Measurements from ENCODE around the gene CCNJL. TPM values are rescaled to one million over a fixed set of nuclear protein-coding genes. Genes with fewer than 3 reads are reported as not detected.

The CCNJL gene
- total and polyA plus RNA-seq, 12 donors: 1.2 to 10.6 (median 4.3) TPM

- 83 to 97% (median 88%) methylated on average over 4 to 5 of the region's 5 CpGs for WGBS, 4 donors
- Histone ChIP-seq H3K4me3 (no peak overlapping the region), H3K27ac (no peak overlapping the region), H3K4me1 (replicated peaks in 1 of 2) (peaks cover 14 to 15% of the 10 kb centered on the region in 2 donors), H3K36me3 (replicated peaks in 1 of 2) (no peaks in the 10 kb centered on the region), H3K27me3 (no peaks in the 10 kb centered on the region), H3K9me3 (replicated peaks in 1 of 3) (no peaks in the 10 kb centered on the region)
- intact Hi-C loops (cut with DNase I): no loop called here
- no peak for DNase-seq
- TF ChIP-seq POLR2A (IDR thresholded peaks at IDR 0.05): no peak
- TF ChIP-seq, protein P1, sequence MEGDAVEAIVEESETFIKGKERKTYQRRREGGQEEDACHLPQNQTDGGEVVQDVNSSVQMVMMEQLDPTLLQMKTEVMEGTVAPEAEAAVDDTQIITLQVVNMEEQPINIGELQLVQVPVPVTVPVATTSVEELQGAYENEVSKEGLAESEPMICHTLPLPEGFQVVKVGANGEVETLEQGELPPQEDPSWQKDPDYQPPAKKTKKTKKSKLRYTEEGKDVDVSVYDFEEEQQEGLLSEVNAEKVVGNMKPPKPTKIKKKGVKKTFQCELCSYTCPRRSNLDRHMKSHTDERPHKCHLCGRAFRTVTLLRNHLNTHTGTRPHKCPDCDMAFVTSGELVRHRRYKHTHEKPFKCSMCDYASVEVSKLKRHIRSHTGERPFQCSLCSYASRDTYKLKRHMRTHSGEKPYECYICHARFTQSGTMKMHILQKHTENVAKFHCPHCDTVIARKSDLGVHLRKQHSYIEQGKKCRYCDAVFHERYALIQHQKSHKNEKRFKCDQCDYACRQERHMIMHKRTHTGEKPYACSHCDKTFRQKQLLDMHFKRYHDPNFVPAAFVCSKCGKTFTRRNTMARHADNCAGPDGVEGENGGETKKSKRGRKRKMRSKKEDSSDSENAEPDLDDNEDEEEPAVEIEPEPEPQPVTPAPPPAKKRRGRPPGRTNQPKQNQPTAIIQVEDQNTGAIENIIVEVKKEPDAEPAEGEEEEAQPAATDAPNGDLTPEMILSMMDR (IDR thresholded peaks at IDR 0.05): no peak
Measured at GRCh38 chr5:160268121-160268520, 44.2 kb downstream of the CCNJL start.

- no peak overlapping the region for H3K27ac ChIP-seq
- H3K4me1 ChIP-seq (replicated peaks in 1 of 2): peaks cover 14 to 15% of the 10 kb centered on the region in 2 donors
- no peak overlapping the region for H3K4me3 ChIP-seq
- no peak for DNase-seq
- no peaks in the 10 kb centered on the region for H3K36me3 ChIP-seq (replicated peaks in 1 of 2)
- TF ChIP-seq, protein P1 (IDR thresholded peaks at IDR 0.05): no peak
- TF ChIP-seq POLR2A (IDR thresholded peaks at IDR 0.05): no peak
- WGBS, 4 donors: 56 to 67% (median 62%) methylated on average over 7 to 9 of the region's 9 CpGs
- H3K27me3 ChIP-seq: no peaks in the 10 kb centered on the region
- no peaks in the 10 kb centered on the region for H3K9me3 ChIP-seq (replicated peaks in 1 of 3)
- intact Hi-C loops (cut with DNase I): no loop called here
Measured at GRCh38 chr5:160266752-160267345, 45.5 kb downstream of the CCNJL start.

- WGBS, 4 donors: 87 to 96% (median 90%) methylated on average over 5 of the region's 5 CpGs
- no peaks in the 10 kb centered on the region for H3K27me3 ChIP-seq
- intact Hi-C loops (cut with DNase I): no loop called here
Measured at GRCh38 chr5:160266044-160266443, 46.3 kb downstream of the CCNJL start.

GRCh38 chr5:160263326-160263855, 49.0 kb downstream of the CCNJL start:
- no peaks in the 10 kb centered on the region for H3K27me3 ChIP-seq
- no peaks in the 10 kb centered on the region for H3K9me3 ChIP-seq (replicated peaks in 1 of 3)
- H3K27ac ChIP-seq: no peak overlapping the region
- H3K4me3 ChIP-seq: no peak overlapping the region
- 76 to 85% (median 80%) methylated on average over 4 of the region's 4 CpGs for WGBS, 4 donors
- H3K36me3 ChIP-seq (replicated peaks in 1 of 2): no peaks in the 10 kb centered on the region
- TF ChIP-seq, protein P1 (IDR thresholded peaks at IDR 0.05): no peak
- no peak for TF ChIP-seq POLR2A (IDR thresholded peaks at IDR 0.05)
- no peak for DNase-seq
- intact Hi-C loops (cut with DNase I): no loop called here
- peaks cover 3 to 13% of the 10 kb centered on the region in 2 donors for H3K4me1 ChIP-seq (replicated peaks in 1 of 2)

More at GRCh38 chr5:160266044-160266443, 46.3 kb downstream of the CCNJL start:
- TF ChIP-seq, protein P1 (IDR thresholded peaks at IDR 0.05): no peak
- no peak for TF ChIP-seq POLR2A (IDR thresholded peaks at IDR 0.05)
- no peak overlapping the region for H3K4me3 ChIP-seq
- H3K4me1 ChIP-seq (replicated peaks in 1 of 2): peaks cover 14 to 21% of the 10 kb centered on the region in 2 donors
- H3K9me3 ChIP-seq (replicated peaks in 1 of 3): no peaks in the 10 kb centered on the region
- H3K27ac ChIP-seq: no peak overlapping the region
- H3K36me3 ChIP-seq (replicated peaks in 1 of 2): no peaks in the 10 kb centered on the region
- no peak for DNase-seq
